Effector memory CD8-positive, alpha-beta T cell (primary cell): ENCODE results near the gene LITAF.

Source experiments
- ATAC-seq: fragments of 150-1000 bp; cut with Tn5 transposase; replicated peaks from 2 replicates; pipeline ENCODE4 v1.10.0; 2021; ENCODE audit warnings: mild to moderate bottlenecking, moderate library complexity
- DNase-seq, 3 experiments: peaks; one replicate each; pipeline ENCODE4 v3.0.0; 2021
- H3K27ac Mint-ChIP-seq, 2 donors: one replicate each; pipeline ENCODE4 v1.8.0; 2022; ENCODE audit warnings: mild to moderate bottlenecking in 2 of 2, mixed read lengths in 2 of 2, moderate library complexity in 2 of 2
- H3K27me3 Mint-ChIP-seq, 2 donors: one replicate each; pipeline ENCODE4 v1.8.0; 2022; ENCODE audit warnings: mixed read lengths in 2 of 2
- H3K36me3 Mint-ChIP-seq: one replicate; pipeline ENCODE4 v1.8.0; 2022; ENCODE audit warnings: mild to moderate bottlenecking, moderate library complexity, mixed read lengths; ENCODE audit not compliant: insufficient read depth
- H3K4me1 Mint-ChIP-seq, 2 donors: one replicate each; pipeline ENCODE4 v1.8.0; 2022; ENCODE audit warnings: low read depth in 2 of 2, mixed read lengths in 2 of 2
- H3K4me3 Mint-ChIP-seq, 2 donors: one replicate each; pipeline ENCODE4 v1.8.0; 2022; ENCODE audit warnings: mild to moderate bottlenecking in 2 of 2, mixed read lengths in 2 of 2, moderate library complexity in 2 of 2
- H3K9me3 Mint-ChIP-seq, 2 donors: one replicate each; pipeline ENCODE4 v1.8.0; 2022; ENCODE audit warnings: mixed read lengths in 2 of 2

The LITAF gene

GRCh38 chr16:11538880-11539279 lies 47.8 kb downstream of the LITAF start:
- Mint-ChIP-seq H3K36me3 (peaks cover 38% of the 10 kb centered on the region), H3K4me3 (no peak overlapping the region), H3K9me3 (no peaks in the 10 kb centered on the region), H3K27ac (peak overlapping the region in 1 of 2 donors; percentile 59), H3K4me1 (peaks cover 24 to 38% of the 10 kb centered on the region in 2 donors), H3K27me3 (no peaks in the 10 kb centered on the region)
- ATAC-seq (no peak), DNase-seq (no peak)

GRCh38 chr16:11536104-11536866 lies 50.4 kb downstream of the LITAF start:
- Mint-ChIP-seq H3K9me3 (no peaks in the 10 kb centered on the region), H3K4me1 (peaks cover 26 to 30% of the 10 kb centered on the region in 2 donors), H3K27me3 (no peaks in the 10 kb centered on the region), H3K36me3 (peaks cover 35% of the 10 kb centered on the region), H3K27ac (no peak overlapping the region), H3K4me3 (peak overlapping the region in 1 of 2 donors; percentile 8)
- ATAC-seq (peak; percentile 48), DNase-seq (no peak)

GRCh38 chr16:11535494-11535893 lies 51.2 kb downstream of the LITAF start:
- Mint-ChIP-seq H3K4me1 (peaks cover 21 to 24% of the 10 kb centered on the region in 2 donors), H3K4me3 (peak overlapping the region in 1 of 2 donors; percentile 8), H3K9me3 (no peaks in the 10 kb centered on the region), H3K27me3 (no peaks in the 10 kb centered on the region), H3K27ac (no peak overlapping the region), H3K36me3 (peaks cover 28% of the 10 kb centered on the region)
- no peak for ATAC-seq
- no peak for DNase-seq

- Mint-ChIP-seq H3K27ac (peak overlapping the region in 1 of 2 donors; percentile 62), H3K9me3 (no peaks in the 10 kb centered on the region), H3K27me3 (no peaks in the 10 kb centered on the region), H3K36me3 (peaks cover 28% of the 10 kb centered on the region), H3K4me1 (peaks cover 18 to 20% of the 10 kb centered on the region in 2 donors), H3K4me3 (no peak overlapping the region)
- DNase-seq: no peak
- no peak for ATAC-seq
Observed at GRCh38 chr16:11534262-11534661, 52.5 kb downstream of the LITAF start.

GRCh38 chr16:11533588-11533987 lies 53.1 kb downstream of the LITAF start:
- peaks cover 22% of the 10 kb centered on the region for H3K36me3 Mint-ChIP-seq
- no peak for ATAC-seq
- H3K9me3 Mint-ChIP-seq: no peaks in the 10 kb centered on the region
- peak overlapping the region in 1 of 2 donors; percentile 88 for H3K27ac Mint-ChIP-seq
- no peak for DNase-seq
- peaks cover 17 to 18% of the 10 kb centered on the region in 2 donors for H3K4me1 Mint-ChIP-seq
- H3K27me3 Mint-ChIP-seq: no peaks in the 10 kb centered on the region
- H3K4me3 Mint-ChIP-seq: no peak overlapping the region

- Mint-ChIP-seq H3K4me3 (no peak overlapping the region), H3K9me3 (no peaks in the 10 kb centered on the region), H3K27me3 (peaks cover 0 to 7% of the 10 kb centered on the region in 2 donors), H3K27ac (no peak overlapping the region), H3K4me1 (peaks cover 10 to 13% of the 10 kb centered on the region in 2 donors), H3K36me3 (peaks cover 16% of the 10 kb centered on the region)
- DNase-seq (no peak), ATAC-seq (no peak)
Observed at GRCh38 chr16:11530171-11530940, 56.4 kb downstream of the LITAF start.

- Mint-ChIP-seq H3K9me3 (no peaks in the 10 kb centered on the region), H3K36me3 (peaks cover 13% of the 10 kb centered on the region), H3K4me1 (peaks cover 5 to 7% of the 10 kb centered on the region in 2 donors), H3K27me3 (peaks cover 0 to 7% of the 10 kb centered on the region in 2 donors), H3K4me3 (no peak overlapping the region), H3K27ac (no peak overlapping the region)
- no peak for ATAC-seq
- no peak for DNase-seq
Observed at GRCh38 chr16:11529285-11529684, 57.4 kb downstream of the LITAF start.

- H3K4me1 Mint-ChIP-seq: peaks cover 5 to 7% of the 10 kb centered on the region in 2 donors
- H3K9me3 Mint-ChIP-seq: no peaks in the 10 kb centered on the region
- DNase-seq: no peak
- H3K36me3 Mint-ChIP-seq: peaks cover 9% of the 10 kb centered on the region
- ATAC-seq: no peak
- no peak overlapping the region for H3K4me3 Mint-ChIP-seq
- H3K27ac Mint-ChIP-seq: peak overlapping the region in 1 of 2 donors; percentile 54
- peaks cover 0 to 7% of the 10 kb centered on the region in 2 donors for H3K27me3 Mint-ChIP-seq
Observed at GRCh38 chr16:11528053-11528452, 58.7 kb downstream of the LITAF start.

GRCh38 chr16:11526655-11527350 lies 59.9 kb downstream of the LITAF start:
- DNase-seq (no peak), ATAC-seq (no peak)
- Mint-ChIP-seq H3K27ac (no peak overlapping the region), H3K4me3 (no peak overlapping the region), H3K27me3 (peaks cover 0 to 7% of the 10 kb centered on the region in 2 donors), H3K4me1 (no peaks in the 10 kb centered on the region), H3K9me3 (no peaks in the 10 kb centered on the region), H3K36me3 (peaks cover 1% of the 10 kb centered on the region)

GRCh38 chr16:11524098-11524760 lies 62.5 kb downstream of the LITAF start:
- H3K4me3 Mint-ChIP-seq: no peak overlapping the region
- ATAC-seq (no peak), DNase-seq (no peak)
- H3K27ac Mint-ChIP-seq: peak overlapping the region in 1 of 2 donors; percentile 65
- no peaks in the 10 kb centered on the region for H3K9me3 Mint-ChIP-seq
- no peaks in the 10 kb centered on the region for H3K36me3 Mint-ChIP-seq
- peaks cover 0 to 7% of the 10 kb centered on the region in 2 donors for H3K27me3 Mint-ChIP-seq
- H3K4me1 Mint-ChIP-seq: no peaks in the 10 kb centered on the region

GRCh38 chr16:11521055-11521454 lies 65.7 kb downstream of the LITAF start:
- ATAC-seq (no peak), DNase-seq (no peak)
- Mint-ChIP-seq H3K36me3 (no peaks in the 10 kb centered on the region), H3K27ac (no peak overlapping the region), H3K9me3 (no peaks in the 10 kb centered on the region), H3K27me3 (no peaks in the 10 kb centered on the region), H3K4me3 (no peak overlapping the region), H3K4me1 (no peaks in the 10 kb centered on the region)

- Mint-ChIP-seq H3K4me1 (no peaks in the 10 kb centered on the region), H3K9me3 (no peaks in the 10 kb centered on the region), H3K27ac (no peak overlapping the region), H3K36me3 (no peaks in the 10 kb centered on the region), H3K27me3 (no peaks in the 10 kb centered on the region), H3K4me3 (no peak overlapping the region)
- no peak for ATAC-seq
- no peak for DNase-seq
Observed at GRCh38 chr16:11520442-11520841, 66.3 kb downstream of the LITAF start.

GRCh38 chr16:11517961-11518360 lies 68.8 kb downstream of the LITAF start:
- Mint-ChIP-seq H3K27ac (no peak overlapping the region), H3K36me3 (no peaks in the 10 kb centered on the region), H3K4me1 (no peaks in the 10 kb centered on the region), H3K4me3 (no peak overlapping the region), H3K9me3 (no peaks in the 10 kb centered on the region), H3K27me3 (no peaks in the 10 kb centered on the region)
- DNase-seq (no peak), ATAC-seq (no peak)
